Measurements from ENCODE around the gene OR7A5. TPM values are rescaled to one million over a fixed set of nuclear protein-coding genes. Genes with fewer than 3 reads are reported as not detected.

Gene OR7A5
- 0.15 TPM in 1 of 2 replicates, not detected in the other for total RNA-seq (2014; rRNA removed; shearing (Covaris generic); ENCODE audit: low replicate concordance)

DNA sequence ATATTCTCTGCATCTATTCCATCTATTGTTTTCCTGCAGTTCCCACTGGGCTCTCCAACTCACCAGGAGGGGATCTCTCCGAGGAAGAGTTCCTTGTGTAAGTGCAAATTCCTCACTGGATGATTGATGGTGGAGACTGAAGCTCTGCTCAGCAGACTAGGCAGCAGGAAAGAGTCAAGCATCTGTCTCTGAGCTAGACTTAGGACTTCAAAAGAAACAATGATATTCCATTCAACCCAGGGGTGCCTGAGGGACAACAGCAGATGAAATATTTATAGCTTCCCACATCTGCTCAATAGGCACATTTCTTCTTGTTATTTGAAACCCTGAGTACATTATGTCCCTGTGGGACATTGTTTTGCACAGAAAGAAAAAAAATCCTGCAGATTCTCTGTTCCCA lies at the start of gene OR7A5, which contains the start of gene OR7C1:
Gene OR7A5 (minus strand): TSS at position 175 of the 400 bp plus-strand sequence. CDS start 6,944 bp downstream, outside the sequence.
Gene OR7C1 (minus strand): TSS at position 175 of the 400 bp plus-strand sequence. CDS start 35,049 bp downstream, outside the sequence.
- no peak within 1 kb of the TSS for H2AFZ ChIP-seq (ENCODE audit: low read length)

GRCh38 chr19:14871619-14872230 lies 36.7 kb upstream of the OR7A5 start:
- H4K20me1 ChIP-seq (ENCODE audit: insufficient read depth, low read depth, low read length): no peaks in the 10 kb centered on the region
- peak; percentile 71 for DNase-seq

More for the DNA sequence above, at the start of gene OR7A5, which contains the start of gene OR7C1:
- Histone ChIP-seq H3K79me2 (ENCODE audit: low read length) (no peaks in the 10 kb centered on the region), H3K4me3 (ENCODE audit: low read length) (no peak within 1 kb of the TSS), H3K9me3 (ENCODE audit: low read length) (no peaks in the 10 kb centered on the region), H3K27ac (ENCODE audit: low read length) (no peak within 1 kb of the TSS), H3K9me2 (replicated peaks; ENCODE audit: insufficient read depth, low read length) (no peaks in the 10 kb centered on the region), H3K4me2 (ENCODE audit: low read depth, low read length, poor library complexity, severe bottlenecking) (peak within 1 kb of the TSS; percentile 45), H3K27me3 (ENCODE audit: low read length) (no peaks in the 10 kb centered on the region), H3K36me3 (ENCODE audit: insufficient read depth, low read length) (no peaks in the 10 kb centered on the region), H3K9ac (ENCODE audit: low read length) (no peak within 1 kb of the TSS), H4K20me1 (ENCODE audit: insufficient read depth, low read depth, low read length) (no peaks in the 10 kb centered on the region), H3K4me1 (ENCODE audit: low read length) (peaks cover 11% of the 10 kb centered on the region)
- DNase-seq: no peak

GRCh38 chr19:14868497-14868896 lies 33.5 kb upstream of the OR7A5 start:
- Histone ChIP-seq H4K20me1 (ENCODE audit: insufficient read depth, low read depth, low read length) (no peaks in the 10 kb centered on the region), H3K9me2 (replicated peaks; ENCODE audit: insufficient read depth, low read length) (no peaks in the 10 kb centered on the region), H3K36me3 (ENCODE audit: insufficient read depth, low read length) (no peaks in the 10 kb centered on the region), H3K27ac (ENCODE audit: low read length) (no peak overlapping the region), H3K4me3 (ENCODE audit: low read length) (no peak overlapping the region), H3K4me2 (ENCODE audit: low read depth, low read length, poor library complexity, severe bottlenecking) (no peak overlapping the region), H3K27me3 (ENCODE audit: low read length) (no peaks in the 10 kb centered on the region), H3K9ac (ENCODE audit: low read length) (no peak overlapping the region), H3K4me1 (ENCODE audit: low read length) (no peaks in the 10 kb centered on the region), H3K9me3 (ENCODE audit: low read length) (no peaks in the 10 kb centered on the region), H2AFZ (ENCODE audit: low read length) (no peak overlapping the region), H3K79me2 (ENCODE audit: low read length) (no peaks in the 10 kb centered on the region)
- DNase-seq: no peak

More at GRCh38 chr19:14871619-14872230, 36.7 kb upstream of the OR7A5 start:
- Histone ChIP-seq H3K27me3 (ENCODE audit: low read length) (no peaks in the 10 kb centered on the region), H3K79me2 (ENCODE audit: low read length) (no peaks in the 10 kb centered on the region), H3K4me1 (ENCODE audit: low read length) (no peaks in the 10 kb centered on the region), H3K27ac (ENCODE audit: low read length) (no peak overlapping the region), H3K9ac (ENCODE audit: low read length) (no peak overlapping the region), H2AFZ (ENCODE audit: low read length) (no peak overlapping the region), H3K4me2 (ENCODE audit: low read depth, low read length, poor library complexity, severe bottlenecking) (no peak overlapping the region), H3K36me3 (ENCODE audit: insufficient read depth, low read length) (no peaks in the 10 kb centered on the region), H3K9me3 (ENCODE audit: low read length) (no peaks in the 10 kb centered on the region), H3K4me3 (ENCODE audit: low read length) (no peak overlapping the region), H3K9me2 (replicated peaks; ENCODE audit: insufficient read depth, low read length) (no peaks in the 10 kb centered on the region)

- H4K20me1 ChIP-seq (ENCODE audit: insufficient read depth, low read depth, low read length): no peaks in the 10 kb centered on the region
- no peaks in the 10 kb centered on the region for H3K9me3 ChIP-seq (ENCODE audit: low read length)
- DNase-seq: no peak
- no peaks in the 10 kb centered on the region for H3K9me2 ChIP-seq (replicated peaks; ENCODE audit: insufficient read depth, low read length)
- H3K9ac ChIP-seq (ENCODE audit: low read length): no peak within 1 kb of the TSS
- no peaks in the 10 kb centered on the region for H3K4me1 ChIP-seq (ENCODE audit: low read length)
- no peaks in the 10 kb centered on the region for H3K27me3 ChIP-seq (ENCODE audit: low read length)
- H3K27ac ChIP-seq (ENCODE audit: low read length): no peak within 1 kb of the TSS
- H3K4me3 ChIP-seq (ENCODE audit: low read length): no peak within 1 kb of the TSS
- no peak within 1 kb of the TSS for H3K4me2 ChIP-seq (ENCODE audit: low read depth, low read length, poor library complexity, severe bottlenecking)
- H3K79me2 ChIP-seq (ENCODE audit: low read length): no peaks in the 10 kb centered on the region
- H3K36me3 ChIP-seq (ENCODE audit: insufficient read depth, low read length): no peaks in the 10 kb centered on the region
- no peak within 1 kb of the TSS for H2AFZ ChIP-seq (ENCODE audit: low read length)
Measured at GRCh38 chr19:14848822-14849221, 13.8 kb upstream of the OR7A5 start, which contains the start of gene OR7A10. Gene OR7A10, minus strand, starts transcription at chr19:14848922. Its CDS starts 7,045 bp downstream, at chr19:14841877.

DNA sequence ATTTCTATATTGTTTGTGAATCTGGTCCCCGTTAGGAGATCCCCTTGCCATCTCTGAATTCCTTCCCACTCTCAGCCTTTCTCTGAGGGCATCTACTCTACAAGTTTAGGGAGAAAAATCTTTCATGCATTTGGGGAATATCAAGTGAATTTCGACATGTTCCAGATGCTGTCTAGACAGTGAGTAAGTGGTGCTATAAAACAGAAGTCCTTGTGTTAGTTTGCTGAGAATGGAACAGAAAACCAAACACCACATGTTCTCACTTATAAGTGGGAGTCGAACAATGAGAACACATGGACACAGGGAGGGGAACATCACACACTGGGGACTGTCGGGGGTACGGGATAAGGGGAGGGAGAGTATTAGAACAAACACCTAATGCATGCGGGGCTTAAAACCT lies 8.6 kb upstream of the OR7A5 start:
- Histone ChIP-seq H3K79me2 (ENCODE audit: low read length) (no peaks in the 10 kb centered on the region), H3K9me3 (ENCODE audit: low read length) (no peaks in the 10 kb centered on the region), H3K4me3 (ENCODE audit: low read length) (no peak overlapping the region), H2AFZ (ENCODE audit: low read length) (no peak overlapping the region), H3K9ac (ENCODE audit: low read length) (no peak overlapping the region), H3K27me3 (ENCODE audit: low read length) (no peaks in the 10 kb centered on the region), H3K27ac (ENCODE audit: low read length) (no peak overlapping the region), H3K9me2 (replicated peaks; ENCODE audit: insufficient read depth, low read length) (no peaks in the 10 kb centered on the region), H4K20me1 (ENCODE audit: insufficient read depth, low read depth, low read length) (no peaks in the 10 kb centered on the region), H3K4me2 (ENCODE audit: low read depth, low read length, poor library complexity, severe bottlenecking) (no peak overlapping the region), H3K4me1 (ENCODE audit: low read length) (no peaks in the 10 kb centered on the region), H3K36me3 (ENCODE audit: insufficient read depth, low read length) (no peaks in the 10 kb centered on the region)
- no peak for DNase-seq

DNA sequence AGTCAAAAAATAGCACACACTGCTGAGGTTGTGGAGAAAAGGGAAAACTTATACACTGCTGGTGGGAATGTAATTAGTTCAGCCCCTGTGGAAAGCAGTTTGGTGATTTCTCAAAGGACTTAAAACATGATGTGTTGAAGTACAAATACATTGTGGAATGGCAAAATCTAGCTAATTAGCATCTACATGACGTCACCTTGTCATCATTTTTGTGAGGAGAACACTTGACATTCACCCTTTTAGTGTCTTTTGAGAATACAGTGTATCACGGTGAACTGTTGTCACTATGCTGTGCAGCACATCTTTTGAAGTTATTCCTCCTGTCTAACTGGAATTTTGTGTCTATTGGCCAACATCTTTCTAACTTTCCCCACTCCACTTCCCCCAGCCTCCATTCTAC lies 8.2 kb upstream of the OR7A5 start:
- no peak for DNase-seq
- H4K20me1 ChIP-seq (ENCODE audit: insufficient read depth, low read depth, low read length): no peaks in the 10 kb centered on the region
- H3K9me2 ChIP-seq (replicated peaks; ENCODE audit: insufficient read depth, low read length): no peaks in the 10 kb centered on the region
- H3K79me2 ChIP-seq (ENCODE audit: low read length): no peaks in the 10 kb centered on the region
- no peak overlapping the region for H2AFZ ChIP-seq (ENCODE audit: low read length)
- no peak overlapping the region for H3K27ac ChIP-seq (ENCODE audit: low read length)
- H3K9me3 ChIP-seq (ENCODE audit: low read length): no peaks in the 10 kb centered on the region
- H3K9ac ChIP-seq (ENCODE audit: low read length): no peak overlapping the region
- no peak overlapping the region for H3K4me2 ChIP-seq (ENCODE audit: low read depth, low read length, poor library complexity, severe bottlenecking)
- H3K4me1 ChIP-seq (ENCODE audit: low read length): no peaks in the 10 kb centered on the region
- H3K36me3 ChIP-seq (ENCODE audit: insufficient read depth, low read length): no peaks in the 10 kb centered on the region
- no peak overlapping the region for H3K4me3 ChIP-seq (ENCODE audit: low read length)
- no peaks in the 10 kb centered on the region for H3K27me3 ChIP-seq (ENCODE audit: low read length)

GRCh38 chr19:14840206-14840605 lies 5.2 kb upstream of the OR7A5 start:
- no peaks in the 10 kb centered on the region for H3K9me2 ChIP-seq (replicated peaks; ENCODE audit: insufficient read depth, low read length)
- no peaks in the 10 kb centered on the region for H3K36me3 ChIP-seq (ENCODE audit: insufficient read depth, low read length)
- H3K27ac ChIP-seq (ENCODE audit: low read length): no peak overlapping the region
- no peaks in the 10 kb centered on the region for H3K27me3 ChIP-seq (ENCODE audit: low read length)
- no peak for DNase-seq
- H2AFZ ChIP-seq (ENCODE audit: low read length): no peak overlapping the region
- no peaks in the 10 kb centered on the region for H3K79me2 ChIP-seq (ENCODE audit: low read length)
- no peak overlapping the region for H3K4me2 ChIP-seq (ENCODE audit: low read depth, low read length, poor library complexity, severe bottlenecking)
- H4K20me1 ChIP-seq (ENCODE audit: insufficient read depth, low read depth, low read length): no peaks in the 10 kb centered on the region
- peaks cover 4% of the 10 kb centered on the region for H3K4me1 ChIP-seq (ENCODE audit: low read length)
- no peaks in the 10 kb centered on the region for H3K9me3 ChIP-seq (ENCODE audit: low read length)
- no peak overlapping the region for H3K4me3 ChIP-seq (ENCODE audit: low read length)
- no peak overlapping the region for H3K9ac ChIP-seq (ENCODE audit: low read length)

- no peak overlapping the region for H2AFZ ChIP-seq (ENCODE audit: low read length)
- no peak overlapping the region for H3K4me3 ChIP-seq (ENCODE audit: low read length)
- no peaks in the 10 kb centered on the region for H3K36me3 ChIP-seq (ENCODE audit: insufficient read depth, low read length)
- no peaks in the 10 kb centered on the region for H3K79me2 ChIP-seq (ENCODE audit: low read length)
- no peaks in the 10 kb centered on the region for H3K27me3 ChIP-seq (ENCODE audit: low read length)
- H3K4me2 ChIP-seq (ENCODE audit: low read depth, low read length, poor library complexity, severe bottlenecking): no peak overlapping the region
- no peak overlapping the region for H3K9ac ChIP-seq (ENCODE audit: low read length)
- H3K27ac ChIP-seq (ENCODE audit: low read length): no peak overlapping the region
- H4K20me1 ChIP-seq (ENCODE audit: insufficient read depth, low read depth, low read length): no peaks in the 10 kb centered on the region
- no peaks in the 10 kb centered on the region for H3K9me2 ChIP-seq (replicated peaks; ENCODE audit: insufficient read depth, low read length)
- no peaks in the 10 kb centered on the region for H3K9me3 ChIP-seq (ENCODE audit: low read length)
- peaks cover 11% of the 10 kb centered on the region for H3K4me1 ChIP-seq (ENCODE audit: low read length)
- DNase-seq: no peak
Measured at GRCh38 chr19:14837391-14837790, 2.4 kb upstream of the OR7A5 start.
